Endometrium (tissue), 2 donors: ENCODE results near the gene ZNF254.
A peak's percentile ranks its signal among the peaks of the same experiment; 100 is the strongest.
"Not testable (repeated sequence)": the region's sequence is repeated elsewhere in the genome, so short reads cannot be mapped to it uniquely, and the experiment has no call there.

Experiments
- FAIRE-seq: peaks from 2 replicates; lab custom pipeline; 2012; peaks lifted over from hg19 to GRCh38; lab: Jason Lieb, UNC
- donor health status: control.
- donor health status: control.

Gene ZNF254

GRCh38 chr19:24086974-24087595 lies at the start of gene ZNF254:
TSS of gene ZNF254 (plus strand) at chr19:24087187. CDS start at chr19:24087308, 121 bp downstream.
- FAIRE-seq = peak; percentile 97

GRCh38 chr19:24040621-24041020 lies 46.4 kb upstream of the ZNF254 start:
- no peak for FAIRE-seq

- FAIRE-seq = not testable (repeated sequence)
Measured at GRCh38 chr19:24041326-24041725, 45.7 kb upstream of the ZNF254 start.

GRCh38 chr19:24046550-24046949 lies 40.4 kb upstream of the ZNF254 start:
- no peak for FAIRE-seq

GRCh38 chr19:24048261-24048660 lies 38.7 kb upstream of the ZNF254 start:
- FAIRE-seq = no peak

- FAIRE-seq = no peak
Measured at GRCh38 chr19:24049537-24049936, 37.5 kb upstream of the ZNF254 start.

GRCh38 chr19:24051516-24051915 lies 35.5 kb upstream of the ZNF254 start:
- no peak for FAIRE-seq

- no peak for FAIRE-seq
Measured at GRCh38 chr19:24052811-24053210, 34.2 kb upstream of the ZNF254 start.

GRCh38 chr19:24053601-24054000 lies 33.4 kb upstream of the ZNF254 start:
- FAIRE-seq = no peak

GRCh38 chr19:24054044-24054935 lies 32.7 kb upstream of the ZNF254 start:
- FAIRE-seq = no peak

GRCh38 chr19:24055548-24055947 lies 31.4 kb upstream of the ZNF254 start:
- FAIRE-seq = no peak

- FAIRE-seq = no peak
Measured at GRCh38 chr19:24057144-24057543, 29.8 kb upstream of the ZNF254 start.

GRCh38 chr19:24059563-24060295 lies 27.3 kb upstream of the ZNF254 start:
- FAIRE-seq = no peak

GRCh38 chr19:24060687-24061356 lies 26.2 kb upstream of the ZNF254 start:
- no peak for FAIRE-seq

- no peak for FAIRE-seq
Measured at GRCh38 chr19:24062190-24062589, 24.8 kb upstream of the ZNF254 start.

GRCh38 chr19:24063295-24063694 lies 23.7 kb upstream of the ZNF254 start:
- FAIRE-seq = no peak

- FAIRE-seq = no peak
Measured at GRCh38 chr19:24064175-24064574, 22.8 kb upstream of the ZNF254 start.

GRCh38 chr19:24065243-24065642 lies 21.7 kb upstream of the ZNF254 start:
- FAIRE-seq = no peak

- no peak for FAIRE-seq
Measured at GRCh38 chr19:24065865-24066604, 21.0 kb upstream of the ZNF254 start.

GRCh38 chr19:24069905-24070657 lies 16.9 kb upstream of the ZNF254 start:
- no peak for FAIRE-seq

GRCh38 chr19:24071078-24071477 lies 15.9 kb upstream of the ZNF254 start:
- no peak for FAIRE-seq
